Pons (tissue), 1 donor: Measurements from ENCODE around the gene USP25.
A peak's percentile ranks its signal among the peaks of the same experiment; 100 is the strongest.

Experiments
- DNase-seq: peaks from one replicate; pipeline ENCODE4 v3.0.0-alpha.2; 2016; ENCODE audit warnings: low spot score

USP25 gene, protein sequence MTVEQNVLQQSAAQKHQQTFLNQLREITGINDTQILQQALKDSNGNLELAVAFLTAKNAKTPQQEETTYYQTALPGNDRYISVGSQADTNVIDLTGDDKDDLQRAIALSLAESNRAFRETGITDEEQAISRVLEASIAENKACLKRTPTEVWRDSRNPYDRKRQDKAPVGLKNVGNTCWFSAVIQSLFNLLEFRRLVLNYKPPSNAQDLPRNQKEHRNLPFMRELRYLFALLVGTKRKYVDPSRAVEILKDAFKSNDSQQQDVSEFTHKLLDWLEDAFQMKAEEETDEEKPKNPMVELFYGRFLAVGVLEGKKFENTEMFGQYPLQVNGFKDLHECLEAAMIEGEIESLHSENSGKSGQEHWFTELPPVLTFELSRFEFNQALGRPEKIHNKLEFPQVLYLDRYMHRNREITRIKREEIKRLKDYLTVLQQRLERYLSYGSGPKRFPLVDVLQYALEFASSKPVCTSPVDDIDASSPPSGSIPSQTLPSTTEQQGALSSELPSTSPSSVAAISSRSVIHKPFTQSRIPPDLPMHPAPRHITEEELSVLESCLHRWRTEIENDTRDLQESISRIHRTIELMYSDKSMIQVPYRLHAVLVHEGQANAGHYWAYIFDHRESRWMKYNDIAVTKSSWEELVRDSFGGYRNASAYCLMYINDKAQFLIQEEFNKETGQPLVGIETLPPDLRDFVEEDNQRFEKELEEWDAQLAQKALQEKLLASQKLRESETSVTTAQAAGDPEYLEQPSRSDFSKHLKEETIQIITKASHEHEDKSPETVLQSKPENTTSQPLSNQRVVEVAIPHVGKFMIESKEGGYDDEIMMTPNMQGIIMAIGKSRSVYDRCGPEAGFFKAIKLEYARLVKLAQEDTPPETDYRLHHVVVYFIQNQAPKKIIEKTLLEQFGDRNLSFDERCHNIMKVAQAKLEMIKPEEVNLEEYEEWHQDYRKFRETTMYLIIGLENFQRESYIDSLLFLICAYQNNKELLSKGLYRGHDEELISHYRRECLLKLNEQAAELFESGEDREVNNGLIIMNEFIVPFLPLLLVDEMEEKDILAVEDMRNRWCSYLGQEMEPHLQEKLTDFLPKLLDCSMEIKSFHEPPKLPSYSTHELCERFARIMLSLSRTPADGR

DNA sequence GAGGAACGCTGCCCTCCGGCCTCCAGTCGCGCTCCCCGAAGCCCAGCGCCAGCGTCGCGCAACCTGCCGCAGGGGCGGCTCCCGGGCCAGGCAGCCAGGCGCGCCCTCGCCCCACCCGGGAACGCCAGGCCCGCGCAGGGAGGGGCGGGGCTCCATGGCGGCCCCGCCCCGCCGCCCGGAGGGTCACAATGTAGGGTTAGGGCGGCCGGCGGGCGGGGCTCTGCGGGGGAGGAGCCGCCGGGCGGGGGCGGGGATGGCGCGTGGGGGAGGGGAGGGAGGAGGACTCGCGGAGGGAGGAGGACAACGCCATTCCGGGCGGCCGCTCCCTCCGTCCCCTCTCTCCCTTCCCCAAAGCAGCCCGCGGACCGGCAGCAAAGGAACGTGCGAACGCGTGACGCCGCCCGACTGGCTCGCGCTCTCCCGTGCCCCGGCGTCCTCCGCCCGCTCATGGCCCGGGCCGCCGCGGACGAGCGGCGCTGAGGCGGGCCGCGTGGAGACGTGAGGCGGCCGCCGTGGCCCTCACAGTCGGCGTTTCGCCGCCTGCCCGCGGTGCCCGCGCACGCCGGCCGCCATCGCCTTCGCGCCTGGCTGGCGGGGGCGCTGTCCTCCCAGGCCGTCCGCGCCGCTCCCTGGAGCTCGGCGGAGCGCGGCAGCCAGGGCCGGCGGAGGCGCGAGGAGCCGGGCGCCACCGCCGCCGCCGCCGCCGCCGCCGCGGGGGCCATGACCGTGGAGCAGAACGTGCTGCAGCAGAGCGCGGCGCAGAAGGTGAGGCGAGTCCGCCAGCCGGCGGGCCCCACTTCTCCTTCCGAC is at the start of gene USP25:
TSS of gene USP25 (plus strand) at position 309 of the 810 bp plus-strand sequence. CDS start at position 721, 412 bp downstream.
- peak; percentile 91 for DNase-seq

DNA sequence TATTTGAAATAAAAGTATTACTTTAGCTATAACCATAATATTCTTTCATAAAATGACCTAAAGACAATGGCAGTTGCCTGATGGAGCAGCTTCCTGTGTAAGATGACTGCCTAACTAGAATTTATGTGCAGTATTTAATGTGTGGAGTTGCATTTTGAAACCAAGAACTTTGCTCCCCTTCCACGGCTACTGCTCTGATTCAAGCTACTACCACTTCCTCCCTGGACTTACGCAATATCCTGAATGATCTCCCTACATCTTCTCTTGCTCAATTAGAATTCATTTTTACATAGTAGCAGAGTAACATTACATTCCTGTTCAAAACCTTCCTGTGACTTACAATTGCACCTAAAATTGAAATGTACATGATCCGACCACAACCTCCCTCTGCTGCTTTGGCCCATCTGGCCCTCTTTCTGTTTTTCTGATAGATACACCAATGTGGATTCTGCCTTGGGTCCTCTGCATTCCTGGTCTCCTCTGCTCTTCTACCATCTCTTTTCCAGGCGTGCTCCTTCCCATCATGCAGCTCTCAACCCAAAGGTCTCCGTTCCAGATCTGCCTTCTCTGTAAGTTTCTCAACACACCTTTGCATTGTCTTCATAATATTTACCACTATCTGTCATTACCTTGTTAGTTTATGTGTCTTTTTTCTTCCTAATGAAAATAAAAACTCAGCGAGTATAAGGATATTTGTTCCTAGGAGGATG is 47.4 kb upstream of the USP25 start:
- DNase-seq = peak; percentile 12

- DNase-seq = no peak
These were observed 46.8 kb upstream of the USP25 start for GRCh38 chr21:15682977-15683376.

- peak; percentile 65 for DNase-seq
These were observed 43.3 kb upstream of the USP25 start for GRCh38 chr21:15686506-15686905.

GRCh38 chr21:15687208-15687607 is 42.6 kb upstream of the USP25 start:
- DNase-seq = no peak

DNA sequence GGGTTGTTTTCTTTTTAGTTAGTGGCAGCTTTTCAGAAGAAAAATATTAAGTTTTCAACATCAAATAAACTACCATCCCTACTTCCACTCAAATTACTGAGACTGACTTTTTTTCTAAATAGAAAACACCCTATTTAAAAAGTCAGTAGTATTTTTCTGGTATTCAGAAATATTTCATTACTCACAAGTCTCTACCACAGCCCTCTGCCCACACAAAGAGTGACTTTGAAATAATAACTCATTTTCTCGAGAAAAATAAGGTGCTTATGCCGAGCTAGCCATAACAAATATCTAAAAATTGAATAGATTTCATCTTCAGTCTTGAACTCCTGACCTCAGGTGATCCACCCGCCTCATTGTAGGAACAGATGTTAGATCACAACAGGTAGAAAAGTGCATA is 41.8 kb upstream of the USP25 start:
- no peak for DNase-seq

- DNase-seq = no peak
These were observed 41.0 kb upstream of the USP25 start for GRCh38 chr21:15688809-15689208.

DNA sequence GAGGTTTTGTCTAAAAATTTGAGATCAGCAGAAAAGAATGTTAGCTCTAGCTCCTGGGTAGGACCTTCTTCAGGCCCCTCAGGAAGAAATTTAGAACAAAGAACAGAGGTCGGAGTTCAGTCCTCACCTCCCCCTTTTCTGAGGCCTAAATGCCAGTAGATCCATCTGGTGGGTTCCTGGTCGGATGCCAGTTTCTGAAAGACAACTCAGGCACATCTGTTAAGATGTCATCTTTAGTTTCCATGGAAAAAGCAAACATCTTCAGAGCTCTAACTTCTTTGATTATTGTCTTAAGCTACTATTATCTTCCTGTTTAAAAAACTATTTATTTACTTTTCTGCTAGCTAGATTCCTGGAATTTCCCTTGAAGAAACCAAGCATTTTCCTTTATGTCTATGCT is 37.1 kb upstream of the USP25 start:
- no peak for DNase-seq

DNA sequence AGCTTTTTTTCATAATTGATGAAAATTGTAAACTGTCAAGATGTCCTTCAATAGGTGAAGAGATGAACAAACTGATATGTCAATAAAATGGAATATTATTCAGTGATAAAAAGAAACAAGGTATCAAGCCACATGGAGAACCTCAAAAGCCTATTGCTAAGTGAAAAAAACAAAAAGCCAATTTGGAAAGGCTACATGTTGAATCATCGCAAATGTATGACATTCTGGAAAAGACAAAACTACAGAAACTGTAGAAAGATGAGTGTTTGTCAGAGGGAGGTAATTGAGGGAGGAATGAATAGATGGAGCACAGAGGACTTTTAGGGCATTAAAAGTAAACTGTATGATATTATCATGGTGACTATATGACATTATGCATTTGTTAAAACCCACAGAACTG is 34.5 kb upstream of the USP25 start:
- DNase-seq = no peak

GRCh38 chr21:15701830-15702229 is 28.0 kb upstream of the USP25 start:
- DNase-seq = no peak

GRCh38 chr21:15703932-15704331 is 25.9 kb upstream of the USP25 start:
- no peak for DNase-seq

GRCh38 chr21:15706696-15707095 is 23.1 kb upstream of the USP25 start:
- DNase-seq = no peak

- no peak for DNase-seq
These were observed 16.4 kb upstream of the USP25 start for GRCh38 chr21:15713412-15713811.

DNA sequence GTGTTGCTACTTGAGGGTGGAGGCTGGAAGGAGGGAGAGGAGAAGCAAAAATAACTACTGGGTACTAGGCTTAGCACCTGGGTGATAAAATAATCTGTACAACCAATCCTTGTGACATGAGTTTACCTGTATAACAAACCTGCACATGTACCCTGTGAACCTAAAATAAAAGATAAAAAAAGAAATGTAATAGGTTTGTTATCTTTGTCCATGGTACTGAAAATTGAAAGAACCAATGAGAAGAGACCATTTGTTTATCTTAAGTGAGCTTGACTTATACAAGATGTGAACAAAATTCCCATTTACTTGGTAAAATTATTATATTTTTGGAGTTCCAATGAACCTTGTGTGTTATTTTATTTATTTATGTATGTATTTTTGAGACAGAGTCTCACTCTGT is 11.1 kb upstream of the USP25 start:
- no peak for DNase-seq

GRCh38 chr21:15719976-15720375 is 9.8 kb upstream of the USP25 start:
- no peak for DNase-seq

DNA sequence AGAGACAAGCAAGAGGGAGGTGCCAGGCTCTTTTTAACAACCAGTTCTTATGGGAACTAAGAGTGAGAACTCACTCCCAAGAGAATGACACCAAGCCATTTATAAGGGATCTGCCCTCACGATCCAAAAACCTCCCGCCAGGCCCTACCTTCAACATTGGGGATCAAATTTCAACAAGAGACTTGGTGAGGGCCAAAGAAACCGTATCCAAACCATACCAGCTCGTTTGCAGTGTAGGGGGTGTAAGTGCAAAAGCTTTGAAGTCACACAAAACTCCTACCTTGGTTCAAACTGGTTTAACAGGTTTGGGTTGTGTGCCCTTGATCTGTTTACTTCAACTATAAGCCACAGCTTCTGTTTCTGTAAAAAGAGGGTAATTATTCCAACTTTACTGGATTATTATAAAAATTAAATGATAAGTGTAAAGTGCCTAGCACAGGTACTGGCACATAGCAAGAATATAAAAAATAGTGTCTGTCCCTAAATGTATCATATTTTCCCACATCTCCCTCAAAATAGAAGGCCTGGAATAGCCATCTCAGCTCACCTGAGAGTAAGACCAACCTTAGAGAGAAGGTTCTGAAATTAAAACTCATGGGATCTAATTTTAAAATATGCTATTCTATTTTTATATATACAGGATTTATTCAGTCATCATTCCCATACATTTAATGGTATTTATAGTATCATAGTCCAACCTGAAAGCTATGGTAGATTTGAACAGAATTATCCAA is 7.0 kb upstream of the USP25 start:
- DNase-seq = no peak

DNA sequence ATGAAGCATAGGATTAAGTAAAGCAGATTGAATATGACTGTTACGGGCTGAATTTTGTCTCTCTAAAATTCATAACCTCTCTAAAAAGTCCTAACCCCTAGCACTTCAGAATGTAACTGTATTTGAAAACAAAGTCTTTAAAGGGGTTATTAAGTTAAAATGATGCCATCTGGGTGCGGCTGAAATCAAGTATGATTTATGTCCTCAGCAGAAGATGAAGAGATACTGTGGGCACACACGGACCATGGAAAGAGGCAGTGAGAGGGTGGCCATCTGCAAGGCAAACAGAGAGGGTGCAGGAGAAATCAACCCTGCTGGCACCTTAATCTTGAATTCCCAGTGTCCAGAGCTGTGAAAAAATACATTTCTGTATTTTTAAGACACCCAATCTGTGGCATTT is 3.8 kb upstream of the USP25 start:
- DNase-seq = no peak

- DNase-seq = no peak
These were observed 1.7 kb upstream of the USP25 start for GRCh38 chr21:15728046-15728445.

GRCh38 chr21:15729346-15729673 is 472 bp upstream of the USP25 start:
- no peak for DNase-seq

GRCh38 chr21:15730484-15731242 is 881 bp downstream of the USP25 start:
- DNase-seq = peak; percentile 21
